ENCODE data around the gene INHBB.

INHBB gene

GRCh38 chr2:120354935-120355779 is 9.2 kb downstream of the INHBB start:
- H3K4me1 ChIP-seq (ENCODE audit: control insufficient read depth, insufficient read depth, low read length), result no peaks in the 10 kb centered on the region
- DNase-seq (ENCODE audit: low read depth, low spot score), result no peak
- H3K36me3 ChIP-seq (ENCODE audit: control insufficient read depth, insufficient read depth, low read length), result no peaks in the 10 kb centered on the region
- H3K27me3 ChIP-seq (ENCODE audit: control insufficient read depth, insufficient read depth, low read length), result peaks cover 1% of the 10 kb centered on the region; the same call in 1 of the 2 replicates
- WGBS (ENCODE audit: insufficient coverage, insufficient read length), result no CpG with 5 or more reads among the region's 15 CpGs
- no peaks in the 10 kb centered on the region for H3K9me3 ChIP-seq (ENCODE audit: control insufficient read depth, insufficient read depth, low read length)
- H3K27ac ChIP-seq (ENCODE audit: low read length), result no peak overlapping the region
- no peak overlapping the region for H3K4me3 ChIP-seq (ENCODE audit: low read length)

GRCh38 chr2:120355780-120356266 is 9.9 kb downstream of the INHBB start:
- no peaks in the 10 kb centered on the region; the same call in 1 of the 2 replicates for H3K27me3 ChIP-seq (ENCODE audit: control insufficient read depth, insufficient read depth, low read length)
- no peaks in the 10 kb centered on the region for H3K36me3 ChIP-seq (ENCODE audit: control insufficient read depth, insufficient read depth, low read length)
- no peaks in the 10 kb centered on the region for H3K4me1 ChIP-seq (ENCODE audit: control insufficient read depth, insufficient read depth, low read length)
- no peaks in the 10 kb centered on the region for H3K9me3 ChIP-seq (ENCODE audit: control insufficient read depth, insufficient read depth, low read length)
- no peak overlapping the region for H3K4me3 ChIP-seq (ENCODE audit: low read length)
- WGBS (ENCODE audit: insufficient coverage, insufficient read length), result no CpG with 5 or more reads among the region's 6 CpGs
- H3K27ac ChIP-seq (ENCODE audit: low read length), result no peak overlapping the region
- no peak for DNase-seq (ENCODE audit: low read depth, low spot score)

DNA sequence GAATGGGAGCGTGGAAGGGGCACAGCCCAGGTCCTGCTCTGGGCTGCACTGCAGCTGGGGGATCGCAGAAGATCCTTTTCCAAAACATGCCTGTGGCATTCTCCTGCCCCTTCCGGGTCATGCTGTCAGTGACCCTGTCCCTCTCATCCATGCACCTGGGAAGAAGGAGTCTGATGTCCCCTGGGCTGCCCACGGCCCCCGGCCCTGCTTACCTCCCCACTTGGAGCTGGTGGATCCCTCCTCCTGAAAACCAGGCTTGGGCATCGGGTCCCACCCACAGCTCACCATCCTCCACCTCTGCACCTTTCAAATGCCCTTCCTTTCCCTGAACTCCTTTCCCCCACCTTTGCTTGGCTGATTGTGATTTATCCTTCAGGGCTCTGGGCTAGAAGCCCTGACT is 11.8 kb downstream of the INHBB start:
- Histone ChIP-seq H3K36me3 (ENCODE audit: control insufficient read depth, insufficient read depth, low read length) (no peaks in the 10 kb centered on the region), H3K4me1 (ENCODE audit: control insufficient read depth, insufficient read depth, low read length) (no peaks in the 10 kb centered on the region), H3K27me3 (ENCODE audit: control insufficient read depth, insufficient read depth, low read length) (no peaks in the 10 kb centered on the region), H3K9me3 (ENCODE audit: control insufficient read depth, insufficient read depth, low read length) (no peaks in the 10 kb centered on the region), H3K4me3 (ENCODE audit: low read length) (no peak overlapping the region), H3K27ac (ENCODE audit: low read length) (no peak overlapping the region)
- no CpG with 5 or more reads among the region's 6 CpGs for WGBS (ENCODE audit: insufficient coverage, insufficient read length)
- DNase-seq (ENCODE audit: low read depth, low spot score), result no peak

DNA sequence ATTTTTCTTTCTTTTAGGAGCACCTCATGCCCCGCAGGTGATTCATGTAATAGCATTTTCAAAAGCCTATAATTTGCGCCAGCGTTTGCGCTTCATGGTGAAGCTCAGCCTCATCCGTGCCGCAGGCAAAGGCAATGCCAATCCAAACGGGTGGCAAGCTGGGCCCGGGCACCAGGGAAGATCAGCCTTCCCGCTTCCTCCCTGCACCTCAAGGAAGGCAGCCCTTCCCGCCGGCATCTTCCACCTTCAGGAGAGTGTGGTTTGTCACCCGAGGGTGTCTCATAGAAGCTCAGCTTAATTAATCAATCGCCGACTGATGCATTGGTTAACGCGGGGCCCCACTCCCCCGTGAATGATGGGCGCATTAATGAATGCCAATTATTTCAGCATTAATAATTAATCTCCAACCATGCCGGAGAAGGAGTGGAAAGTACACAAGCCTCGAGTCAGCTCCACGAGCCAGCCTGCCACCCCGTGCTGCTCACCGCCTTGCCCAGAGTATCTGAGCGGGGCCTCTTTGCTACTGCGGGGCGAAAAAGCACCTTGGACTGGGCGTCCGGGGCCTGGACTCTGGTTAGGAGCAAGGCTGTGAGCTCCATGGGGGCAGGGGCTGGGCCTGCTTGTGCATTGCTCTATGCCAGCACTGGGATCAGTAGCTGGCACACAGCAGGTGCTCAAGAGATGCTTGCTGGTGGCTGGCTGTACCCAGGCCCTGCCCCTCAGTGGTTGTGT is 13.0 kb downstream of the INHBB start:
- WGBS (ENCODE audit: insufficient coverage, insufficient read length), result no CpG with 5 or more reads among the region's 28 CpGs
- H3K4me1 ChIP-seq (ENCODE audit: control insufficient read depth, insufficient read depth, low read length), result no peaks in the 10 kb centered on the region
- H3K36me3 ChIP-seq (ENCODE audit: control insufficient read depth, insufficient read depth, low read length), result no peaks in the 10 kb centered on the region
- H3K27me3 ChIP-seq (ENCODE audit: control insufficient read depth, insufficient read depth, low read length), result no peaks in the 10 kb centered on the region
- no peak for DNase-seq (ENCODE audit: low read depth, low spot score)
- H3K9me3 ChIP-seq (ENCODE audit: control insufficient read depth, insufficient read depth, low read length), result no peaks in the 10 kb centered on the region
- no peak overlapping the region for H3K4me3 ChIP-seq (ENCODE audit: low read length)
- H3K27ac ChIP-seq (ENCODE audit: low read length), result no peak overlapping the region

DNA sequence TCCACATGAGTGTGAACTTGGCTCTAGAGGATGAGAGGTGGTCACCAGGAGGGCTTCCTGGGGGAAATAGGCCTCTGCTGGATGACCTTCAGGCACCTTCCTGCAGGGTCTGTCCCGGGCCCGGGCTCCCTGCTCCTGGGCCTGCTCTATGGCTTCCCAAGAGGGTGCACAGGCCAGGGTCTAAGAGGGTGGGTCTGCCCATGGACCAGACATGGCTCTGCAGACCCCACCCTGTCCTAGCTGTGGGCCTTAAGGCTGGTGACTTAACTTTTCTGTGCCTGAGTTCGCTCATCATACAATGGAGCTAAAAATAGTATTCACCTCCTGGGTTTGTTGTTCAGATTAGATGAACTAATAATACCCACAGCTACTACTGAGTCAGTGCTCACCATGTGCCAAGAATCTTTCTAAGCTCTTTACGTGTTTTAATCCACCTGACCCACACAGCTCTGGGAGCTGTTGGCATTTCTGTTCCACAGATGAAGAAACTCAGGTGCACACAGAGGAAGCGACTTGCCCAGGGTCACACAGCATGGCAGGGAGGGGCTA is 14.4 kb downstream of the INHBB start:
- Histone ChIP-seq H3K9me3 (ENCODE audit: control insufficient read depth, insufficient read depth, low read length) (no peaks in the 10 kb centered on the region), H3K4me3 (ENCODE audit: low read length) (no peak overlapping the region), H3K27me3 (ENCODE audit: control insufficient read depth, insufficient read depth, low read length) (no peaks in the 10 kb centered on the region), H3K36me3 (ENCODE audit: control insufficient read depth, insufficient read depth, low read length) (no peaks in the 10 kb centered on the region), H3K27ac (ENCODE audit: low read length) (no peak overlapping the region), H3K4me1 (ENCODE audit: control insufficient read depth, insufficient read depth, low read length) (no peaks in the 10 kb centered on the region)
- DNase-seq (ENCODE audit: low read depth, low spot score), result no peak
- no CpG with 5 or more reads among the region's 5 CpGs for WGBS (ENCODE audit: insufficient coverage, insufficient read length)

DNA sequence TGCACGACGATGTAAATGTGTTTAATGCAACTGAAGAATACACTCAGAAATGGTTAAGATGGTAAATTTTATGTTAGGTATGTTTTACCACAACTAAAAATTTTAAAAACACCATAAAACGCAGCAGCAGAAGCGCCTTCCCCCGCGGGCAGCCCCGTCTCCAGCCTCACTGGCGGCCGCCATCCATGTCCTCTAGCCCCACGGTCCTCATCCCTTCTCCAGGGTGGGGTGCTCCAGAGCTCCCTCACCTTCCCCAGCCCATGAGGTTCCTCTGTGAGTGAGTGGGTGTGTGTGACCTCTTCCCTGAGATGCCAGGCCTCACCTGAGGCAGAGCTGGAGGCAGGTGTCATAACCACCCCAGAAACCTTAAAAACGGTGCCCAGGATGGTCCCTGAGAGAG is 17.0 kb downstream of the INHBB start:
- Histone ChIP-seq H3K4me1 (ENCODE audit: control insufficient read depth, insufficient read depth, low read length) (no peaks in the 10 kb centered on the region), H3K27ac (ENCODE audit: low read length) (no peak overlapping the region), H3K9me3 (ENCODE audit: control insufficient read depth, insufficient read depth, low read length) (no peaks in the 10 kb centered on the region), H3K27me3 (ENCODE audit: control insufficient read depth, insufficient read depth, low read length) (no peaks in the 10 kb centered on the region), H3K36me3 (ENCODE audit: control insufficient read depth, insufficient read depth, low read length) (no peaks in the 10 kb centered on the region), H3K4me3 (ENCODE audit: low read length) (no peak overlapping the region)
- WGBS (ENCODE audit: insufficient coverage, insufficient read length), result no CpG with 5 or more reads among the region's 11 CpGs
- DNase-seq (ENCODE audit: low read depth, low spot score), result no peak

- no CpG with 5 or more reads among the region's 13 CpGs for WGBS (ENCODE audit: insufficient coverage, insufficient read length)
- DNase-seq (ENCODE audit: low read depth, low spot score), result no peak
Observed at GRCh38 chr2:120365236-120365793, 19.4 kb downstream of the INHBB start.

GRCh38 chr2:120366698-120367097 is 20.8 kb downstream of the INHBB start:
- no peak for DNase-seq (ENCODE audit: low read depth, low spot score)
- no peak overlapping the region for H3K4me3 ChIP-seq (ENCODE audit: low read length)
- no CpG with 5 or more reads among the region's 11 CpGs for WGBS (ENCODE audit: insufficient coverage, insufficient read length)
- no peak overlapping the region for H3K27ac ChIP-seq (ENCODE audit: low read length)
- no peaks in the 10 kb centered on the region for H3K36me3 ChIP-seq (ENCODE audit: control insufficient read depth, insufficient read depth, low read length)
- H3K9me3 ChIP-seq (ENCODE audit: control insufficient read depth, insufficient read depth, low read length), result no peaks in the 10 kb centered on the region
- no peaks in the 10 kb centered on the region for H3K27me3 ChIP-seq (ENCODE audit: control insufficient read depth, insufficient read depth, low read length)
- peaks cover 1% of the 10 kb centered on the region; the same call in 1 of the 2 replicates for H3K4me1 ChIP-seq (ENCODE audit: control insufficient read depth, insufficient read depth, low read length)

More at GRCh38 chr2:120365236-120365793, 19.4 kb downstream of the INHBB start:
- Histone ChIP-seq H3K27me3 (ENCODE audit: control insufficient read depth, insufficient read depth, low read length) (no peaks in the 10 kb centered on the region), H3K4me1 (ENCODE audit: control insufficient read depth, insufficient read depth, low read length) (no peaks in the 10 kb centered on the region), H3K36me3 (ENCODE audit: control insufficient read depth, insufficient read depth, low read length) (no peaks in the 10 kb centered on the region), H3K4me3 (ENCODE audit: low read length) (no peak overlapping the region), H3K9me3 (ENCODE audit: control insufficient read depth, insufficient read depth, low read length) (no peaks in the 10 kb centered on the region), H3K27ac (ENCODE audit: low read length) (no peak overlapping the region)

GRCh38 chr2:120367221-120367620 is 21.3 kb downstream of the INHBB start:
- no CpG with 5 or more reads among the region's 8 CpGs for WGBS (ENCODE audit: insufficient coverage, insufficient read length)
- no peaks in the 10 kb centered on the region for H3K36me3 ChIP-seq (ENCODE audit: control insufficient read depth, insufficient read depth, low read length)
- peaks cover 5% of the 10 kb centered on the region; the same call in 1 of the 2 replicates for H3K4me1 ChIP-seq (ENCODE audit: control insufficient read depth, insufficient read depth, low read length)
- no peak overlapping the region for H3K4me3 ChIP-seq (ENCODE audit: low read length)
- no peaks in the 10 kb centered on the region for H3K27me3 ChIP-seq (ENCODE audit: control insufficient read depth, insufficient read depth, low read length)
- no peak for DNase-seq (ENCODE audit: low read depth, low spot score)
- no peaks in the 10 kb centered on the region for H3K9me3 ChIP-seq (ENCODE audit: control insufficient read depth, insufficient read depth, low read length)
- no peak overlapping the region for H3K27ac ChIP-seq (ENCODE audit: low read length)

DNA sequence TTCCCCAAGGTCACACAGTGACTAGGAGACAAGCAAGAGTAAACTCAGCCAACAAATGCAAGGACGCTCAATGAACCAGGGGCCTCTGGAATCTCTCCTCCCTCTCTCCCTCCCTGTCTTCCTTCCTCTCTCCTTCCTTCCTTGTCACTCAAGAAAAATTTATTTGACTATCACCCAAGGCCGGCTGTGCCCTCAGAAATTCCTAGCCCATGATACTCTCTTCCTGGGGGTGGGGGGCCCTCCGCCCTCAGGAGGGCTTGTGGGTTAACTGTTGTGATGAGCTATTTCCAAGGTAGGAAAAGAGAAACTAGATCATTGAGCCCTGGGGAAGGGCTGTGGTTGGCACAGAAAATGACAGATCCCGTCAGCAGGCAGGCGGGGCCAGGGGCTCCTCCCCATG is 21.7 kb downstream of the INHBB start:
- DNase-seq (ENCODE audit: low read depth, low spot score), result no peak
- Histone ChIP-seq H3K36me3 (ENCODE audit: control insufficient read depth, insufficient read depth, low read length) (no peaks in the 10 kb centered on the region), H3K27me3 (ENCODE audit: control insufficient read depth, insufficient read depth, low read length) (no peaks in the 10 kb centered on the region), H3K27ac (ENCODE audit: low read length) (no peak overlapping the region), H3K4me3 (ENCODE audit: low read length) (no peak overlapping the region), H3K9me3 (ENCODE audit: control insufficient read depth, insufficient read depth, low read length) (no peaks in the 10 kb centered on the region), H3K4me1 (ENCODE audit: control insufficient read depth, insufficient read depth, low read length) (peaks cover 8% of the 10 kb centered on the region; the same call in 1 of the 2 replicates)
- WGBS (ENCODE audit: insufficient coverage, insufficient read length), result no CpG with 5 or more reads among the region's 5 CpGs

Measured in iPS DF 6.9 (cell line).